Measurements from ENCODE around the gene TBXA2R.
A peak's percentile ranks its signal among the peaks of the same experiment; 100 is the strongest.

GRCh38 chr19:3576696-3577443 lies 29.8 kb downstream of the TBXA2R start:
- TF ChIP-seq EP300 (IDR thresholded peaks at IDR 0.05) (no peak), POLR2A (IDR thresholded peaks at IDR 0.05) (no peak), CTCF (IDR thresholded peaks at IDR 0.05) (peak in 1 of 4 experiments; percentile 25)

All from gastroesophageal sphincter (tissue), 3 donors.